DMS114 treated with DMSO at 0.1 percent for 48 hours (cell line): ENCODE data around the gene LPP.

ENCODE experiments used
- DNase-seq: peaks from one replicate; lab custom pipeline; 2025; ENCODE audit not compliant: unreplicated experiment; lab: John Stamatoyannopoulos, UW

LPP gene

GRCh38 chr3:188296761-188297612 lies 143.0 kb downstream of the LPP start:
- no peak for DNase-seq

GRCh38 chr3:188298585-188298984 lies 144.6 kb downstream of the LPP start:
- DNase-seq = no peak

- DNase-seq = no peak
Measured at GRCh38 chr3:188299068-188299467, 145.1 kb downstream of the LPP start.

GRCh38 chr3:188299708-188300107 lies 145.8 kb downstream of the LPP start:
- no peak for DNase-seq

- DNase-seq = no peak
Measured at GRCh38 chr3:188301147-188301546, 147.2 kb downstream of the LPP start.

GRCh38 chr3:188303286-188303799 lies 149.4 kb downstream of the LPP start:
- DNase-seq = no peak

GRCh38 chr3:188303823-188304222 lies 149.9 kb downstream of the LPP start:
- no peak for DNase-seq

- no peak for DNase-seq
Measured at GRCh38 chr3:188304501-188304900, 150.5 kb downstream of the LPP start.

GRCh38 chr3:188305220-188305619 lies 151.3 kb downstream of the LPP start:
- no peak for DNase-seq

- no peak for DNase-seq
Measured at GRCh38 chr3:188306435-188307005, 152.6 kb downstream of the LPP start.

GRCh38 chr3:188309437-188310269 lies 155.7 kb downstream of the LPP start:
- no peak for DNase-seq

GRCh38 chr3:188310270-188310710 lies 156.3 kb downstream of the LPP start:
- no peak for DNase-seq

- DNase-seq = no peak
Measured at GRCh38 chr3:188315553-188315952, 161.6 kb downstream of the LPP start.

GRCh38 chr3:188316021-188316722 lies 162.2 kb downstream of the LPP start:
- DNase-seq = no peak

GRCh38 chr3:188316723-188317070 lies 162.7 kb downstream of the LPP start:
- DNase-seq = no peak

GRCh38 chr3:188319569-188319968 lies 165.6 kb downstream of the LPP start:
- DNase-seq = no peak

GRCh38 chr3:188320757-188321156 lies 166.8 kb downstream of the LPP start:
- no peak for DNase-seq

GRCh38 chr3:188321258-188321657 lies 167.3 kb downstream of the LPP start:
- no peak for DNase-seq

GRCh38 chr3:188322135-188322887 lies 168.4 kb downstream of the LPP start:
- DNase-seq = no peak
